HG03565 (cell line): ENCODE data around the gene PLN.

ENCODE experiments used
- ATAC-seq: cut with Tn5 transposase; IDR thresholded peaks from one replicate; pipeline ENCODE4 v1.9.1; 2021; ENCODE audit warnings: mild to moderate bottlenecking, moderate library complexity; ENCODE audit not compliant: unreplicated experiment

Gene PLN

DNA sequence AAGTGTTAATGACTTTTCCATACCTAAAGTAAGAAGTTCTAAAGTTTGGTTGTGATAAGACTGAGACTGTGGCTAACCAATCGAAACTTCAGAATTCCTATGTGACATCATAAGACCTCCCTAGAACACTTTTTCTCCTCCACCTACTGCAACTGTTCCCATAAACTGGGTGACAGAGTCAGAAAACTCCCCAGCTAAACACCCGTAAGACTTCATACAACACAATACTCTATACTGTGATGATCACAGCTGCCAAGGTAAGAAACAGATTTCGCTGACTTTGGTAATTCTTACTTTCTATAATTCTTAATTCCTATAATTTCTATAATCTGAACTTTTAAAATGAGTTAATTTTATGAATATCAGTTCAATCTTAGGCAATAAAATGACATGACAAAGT, at the start of gene PLN:
PLN (plus strand) TSS at position 161 of the 400 bp plus-strand sequence. CDS start 10,626 bp downstream, outside the sequence.
- no peak for ATAC-seq

DNA sequence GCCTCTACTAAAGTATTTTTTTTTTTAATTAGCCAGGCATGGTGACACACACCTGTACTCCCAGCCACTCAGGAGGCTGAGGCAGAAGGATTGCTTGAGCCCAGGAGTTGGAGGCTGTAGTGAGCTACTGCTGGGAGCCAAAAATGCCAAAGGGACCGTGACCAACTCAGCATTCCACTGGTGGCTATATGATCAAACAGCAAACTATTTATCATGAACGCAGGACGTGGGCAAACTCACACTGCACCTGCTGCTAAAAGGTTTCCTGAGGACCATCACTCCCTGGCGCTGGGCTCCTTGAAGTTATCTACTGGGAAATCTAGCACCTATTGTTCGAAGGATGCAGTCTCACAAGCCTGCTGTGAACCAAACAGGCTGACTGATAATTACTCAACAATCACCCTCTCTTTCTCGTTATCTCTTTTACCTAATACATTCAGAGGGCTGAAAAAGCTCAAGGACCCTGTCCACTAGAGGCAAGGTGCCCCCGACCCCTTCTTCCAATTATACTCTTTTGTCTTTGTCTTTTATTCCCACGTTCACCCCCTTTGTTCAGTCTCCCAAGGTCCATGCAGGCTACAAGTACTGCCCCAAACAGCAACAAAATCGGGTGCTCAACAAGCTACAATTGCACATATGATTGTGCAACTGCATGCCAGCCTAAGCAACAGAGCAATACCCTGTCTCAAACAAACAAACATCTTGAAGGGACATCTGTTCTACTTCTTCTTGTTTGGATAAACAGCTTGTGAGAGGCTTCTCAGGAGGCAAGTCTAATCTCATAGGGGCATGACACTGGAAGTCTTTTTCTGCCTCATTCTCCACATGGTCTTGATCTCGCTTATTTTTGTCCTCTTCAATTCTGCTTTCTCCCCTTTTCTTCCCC, 47.7 kb upstream of the PLN start:
- ATAC-seq: no peak

DNA sequence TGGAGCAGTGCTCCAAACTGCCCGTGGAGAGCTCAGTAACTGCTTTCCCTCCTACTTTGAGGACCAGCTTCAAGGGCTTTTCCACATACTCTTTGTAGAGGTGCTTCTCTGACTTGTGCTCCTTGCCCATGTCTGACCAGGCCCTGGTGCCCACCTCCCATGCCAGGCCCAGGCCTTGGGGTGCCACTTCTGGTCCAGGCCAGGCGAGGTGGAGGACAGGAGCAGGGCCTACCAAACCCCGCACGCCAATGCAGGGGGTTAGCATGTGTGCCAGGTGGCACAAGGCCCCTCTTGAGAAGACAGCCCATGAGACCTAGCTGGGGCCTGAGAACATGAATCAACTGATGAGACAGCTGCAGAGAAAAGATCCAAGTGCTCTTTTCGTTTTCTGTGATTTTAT, 47.0 kb upstream of the PLN start:
- ATAC-seq: no peak

DNA sequence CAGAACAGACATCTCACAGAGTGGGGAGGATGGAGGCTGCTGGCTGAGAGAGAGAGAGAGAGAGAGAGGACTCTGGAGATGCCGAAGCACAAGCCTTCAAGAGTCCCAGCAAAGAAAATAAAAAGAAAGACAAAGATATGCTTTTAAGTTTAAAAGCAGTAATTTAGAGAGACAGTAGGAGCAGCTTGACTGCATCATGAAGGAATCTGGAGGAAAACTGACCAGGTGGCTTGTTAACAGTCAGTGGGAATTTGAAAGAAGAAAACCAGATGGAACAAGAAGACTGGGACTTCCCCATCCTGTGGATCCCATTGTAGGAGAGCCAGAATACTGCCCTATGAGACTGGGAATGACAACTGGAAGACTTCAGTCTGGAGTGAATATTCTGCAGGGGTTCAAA, 46.3 kb upstream of the PLN start:
- ATAC-seq: no peak

DNA sequence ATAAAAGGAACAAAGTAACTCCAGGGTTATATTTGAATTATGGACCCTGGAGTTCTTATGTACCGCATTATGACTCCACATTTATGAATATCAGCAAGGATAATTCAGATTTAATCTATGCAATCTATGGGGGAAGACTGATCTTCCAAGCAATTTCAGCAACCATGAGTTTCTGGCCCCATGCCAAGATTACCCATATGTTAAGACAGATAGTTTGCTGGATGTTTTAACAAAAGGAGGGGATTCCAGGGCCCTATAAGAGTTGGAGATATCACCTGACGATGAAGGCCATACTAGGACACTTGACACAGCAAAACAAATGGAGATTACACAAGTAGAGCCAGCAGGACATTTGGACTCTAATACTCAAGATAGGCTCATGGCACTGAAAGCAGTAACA, 45.9 kb upstream of the PLN start:
- ATAC-seq: no peak

DNA sequence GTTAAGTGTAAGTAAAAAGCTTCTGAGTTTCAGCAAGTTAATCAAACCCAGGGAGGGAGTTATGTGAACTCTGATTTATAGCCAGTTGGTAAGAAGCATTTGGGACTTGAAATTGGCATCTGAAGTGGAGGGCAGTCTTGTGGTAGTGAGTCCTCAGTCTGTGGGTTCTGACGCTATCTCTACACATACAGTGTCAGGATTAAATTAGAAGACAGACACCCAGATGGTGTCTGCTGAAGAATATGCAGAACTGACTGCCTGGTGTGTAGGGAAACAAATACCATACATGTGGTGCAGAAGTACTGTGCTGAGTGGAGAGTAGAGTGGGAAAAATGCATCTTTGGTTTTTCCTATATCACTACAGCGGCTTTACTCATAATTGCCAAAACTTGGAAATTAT, 43.5 kb upstream of the PLN start:
- no peak for ATAC-seq

DNA sequence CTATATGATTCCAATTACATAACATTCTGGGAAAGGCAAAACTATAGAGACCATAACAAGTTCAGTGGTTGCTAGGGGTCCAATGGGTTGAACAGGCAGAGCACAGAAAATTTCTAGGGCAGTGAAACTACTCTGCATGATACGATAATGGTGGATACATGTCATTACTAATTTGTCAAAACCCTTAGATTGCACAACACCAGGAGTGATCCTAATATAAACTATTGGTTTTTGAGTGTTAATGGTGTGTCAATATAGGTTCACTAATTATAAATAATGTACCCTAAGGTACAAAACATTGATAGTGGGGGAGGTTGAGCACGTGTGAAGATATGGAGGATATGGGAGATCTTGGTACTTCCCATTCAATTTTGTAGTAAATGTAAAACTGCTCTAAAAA, 42.4 kb upstream of the PLN start:
- ATAC-seq: no peak

DNA sequence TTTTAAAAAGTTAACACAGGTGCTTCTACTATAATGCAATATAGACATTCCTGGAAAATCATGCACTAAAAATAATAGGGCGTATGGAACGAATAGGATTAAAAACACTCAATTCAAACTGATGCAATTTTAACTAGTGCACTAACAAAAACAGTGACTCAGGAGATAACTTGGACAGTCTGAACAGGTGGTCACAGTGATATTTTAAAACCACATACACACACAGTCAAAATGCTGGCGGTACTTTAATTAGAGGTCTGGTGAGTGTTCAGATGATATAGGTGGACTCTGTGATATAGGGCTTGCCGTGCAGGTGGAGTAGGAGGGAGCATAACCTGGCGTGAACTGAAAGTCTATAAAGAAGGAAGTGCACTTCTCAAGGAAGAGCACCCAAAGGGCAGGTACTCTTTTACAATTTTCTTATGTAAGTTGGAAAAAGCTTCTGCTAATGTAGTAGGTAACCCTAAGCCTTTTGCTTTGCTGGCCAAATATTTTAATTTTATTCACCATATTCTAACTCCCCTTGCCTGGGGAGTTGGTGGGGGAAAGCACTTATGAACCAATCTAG, 41.9 kb upstream of the PLN start:
- ATAC-seq: no peak

DNA sequence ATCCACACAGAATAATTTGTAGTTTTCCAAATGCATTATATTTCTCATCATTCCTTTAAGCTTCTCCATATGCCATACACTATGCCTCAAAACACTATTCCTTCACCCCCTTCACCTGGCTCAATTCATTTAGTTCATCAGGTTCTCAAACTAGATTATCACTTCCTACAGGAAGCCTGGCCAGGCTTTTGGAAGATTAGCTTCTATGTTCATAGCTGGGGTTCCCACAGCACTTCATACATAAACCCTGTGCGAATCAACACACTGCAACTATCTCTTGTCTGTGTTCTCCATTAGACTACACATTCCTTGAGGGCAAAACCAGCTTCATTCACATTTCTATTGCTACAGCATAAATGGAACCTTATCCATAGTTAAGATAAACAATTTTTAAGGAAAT, 40.5 kb upstream of the PLN start:
- ATAC-seq: no peak

DNA sequence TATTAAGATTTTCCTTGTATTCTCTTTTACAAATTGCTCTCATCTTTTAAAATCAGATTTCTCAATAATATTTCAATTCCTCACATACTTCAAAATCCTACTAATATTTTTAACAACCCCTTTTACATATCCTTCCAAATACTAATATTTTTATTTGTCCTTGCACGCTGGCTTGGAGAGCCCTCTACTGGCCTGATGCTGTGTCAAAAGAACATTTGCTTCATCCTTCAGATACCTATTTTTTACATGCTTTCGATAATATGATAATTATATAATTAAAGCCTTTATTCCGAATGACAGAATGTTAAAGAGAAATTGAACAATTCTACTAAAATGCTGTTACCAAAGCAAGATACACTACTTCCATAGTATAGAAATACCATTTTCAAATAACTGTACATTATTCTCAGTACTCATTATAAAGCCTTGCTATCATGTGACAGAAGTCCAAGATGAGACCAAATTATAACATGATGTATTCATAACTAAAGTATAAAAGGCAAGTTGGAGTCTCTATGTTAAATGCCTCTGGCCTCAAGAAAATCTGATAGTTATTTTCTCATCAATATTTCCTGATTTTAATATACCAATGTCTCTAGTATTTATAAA, 39.0 kb upstream of the PLN start:
- no peak for ATAC-seq

DNA sequence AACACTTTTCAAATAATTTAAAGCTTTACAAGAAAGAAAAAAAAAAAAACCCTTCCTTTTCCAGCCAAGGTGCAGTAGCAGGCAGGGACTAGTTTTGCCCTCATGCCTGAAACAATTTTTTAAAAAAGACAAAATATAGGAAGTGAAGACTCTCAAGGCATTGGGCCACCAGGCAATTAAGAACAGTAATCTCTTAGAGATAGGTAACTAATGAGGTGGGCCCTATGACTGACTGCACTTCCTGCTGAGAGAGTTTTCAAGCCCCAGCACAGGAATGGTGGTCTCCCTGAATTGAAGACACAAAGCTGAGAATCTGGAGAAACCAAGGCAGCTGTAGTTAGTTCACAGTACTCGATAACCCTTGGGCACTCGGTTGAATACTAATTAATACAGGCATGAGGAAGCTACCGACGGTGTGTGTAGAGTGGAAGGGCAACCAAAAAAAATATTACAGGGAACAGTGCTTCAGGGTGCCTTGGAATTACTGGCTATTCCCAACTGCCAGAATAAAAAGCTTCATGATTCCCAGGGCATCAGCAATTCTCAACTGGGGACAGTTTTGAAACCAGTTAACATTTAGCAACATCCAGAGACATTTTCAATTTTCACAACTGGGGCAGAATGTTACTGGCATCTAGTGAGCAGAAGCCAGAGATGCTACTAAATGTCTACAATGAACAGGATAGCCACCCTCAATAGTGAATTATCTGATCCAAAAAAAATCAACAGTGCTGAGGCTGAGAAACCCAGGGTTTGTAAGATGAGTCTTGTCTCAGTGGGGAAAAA, 36.0 kb upstream of the PLN start:
- no peak for ATAC-seq

DNA sequence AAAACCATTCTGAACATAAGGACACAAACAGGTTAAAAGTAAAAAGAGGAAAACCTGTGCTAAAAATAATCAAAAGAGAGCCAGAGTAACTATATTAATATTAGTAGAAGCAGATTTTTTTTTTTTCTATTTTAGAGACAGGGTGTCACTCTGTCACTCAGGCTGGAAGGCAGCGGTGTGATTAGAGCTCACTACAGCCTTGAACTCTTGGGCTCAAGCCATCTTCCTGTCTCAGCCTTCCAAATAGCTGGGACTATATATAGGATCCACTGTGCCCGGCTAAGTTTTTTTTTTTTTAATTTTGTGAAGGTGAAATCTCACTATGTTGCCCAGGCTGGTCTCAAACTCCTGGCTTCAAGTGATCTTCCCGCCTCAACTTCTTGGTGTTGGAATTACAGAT, 33.4 kb upstream of the PLN start:
- ATAC-seq: no peak

DNA sequence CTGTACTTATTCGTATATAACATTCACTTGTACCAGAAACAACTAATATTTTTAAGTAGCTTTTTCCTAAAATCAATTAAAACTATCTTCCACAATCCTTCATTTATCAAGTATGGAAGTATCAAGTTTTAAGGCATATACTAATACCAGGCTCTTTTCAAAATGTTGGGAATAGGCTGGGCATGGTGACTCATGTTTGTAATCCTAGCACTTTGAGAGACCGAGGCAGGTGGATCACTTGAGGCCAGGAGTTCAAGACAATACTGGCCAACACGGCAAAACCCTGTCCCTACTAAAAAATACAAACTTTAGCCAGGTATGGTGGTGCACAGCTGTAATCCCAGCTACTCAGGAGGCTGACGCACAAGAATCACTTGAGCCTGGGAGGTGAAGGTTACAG, 25.7 kb upstream of the PLN start:
- no peak for ATAC-seq

DNA sequence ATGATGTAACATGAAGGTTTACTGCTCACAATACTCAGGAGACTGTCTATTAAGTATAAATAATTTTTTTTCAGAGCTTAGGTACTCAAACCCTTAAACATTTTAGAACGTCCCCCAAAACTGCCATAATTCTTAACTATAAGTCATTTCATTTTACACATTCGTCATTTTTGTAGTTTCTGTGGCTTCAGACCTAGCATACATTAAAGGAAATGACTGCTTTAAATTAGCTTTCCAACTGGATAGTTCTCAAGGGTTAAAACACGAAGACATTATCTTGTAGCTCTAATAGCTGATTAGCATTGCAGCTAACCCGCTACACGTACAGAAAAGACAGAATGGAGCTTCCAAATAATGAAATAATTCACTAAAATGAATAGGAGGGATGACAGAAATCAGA, 24.9 kb upstream of the PLN start:
- peak; percentile 73 for ATAC-seq

DNA sequence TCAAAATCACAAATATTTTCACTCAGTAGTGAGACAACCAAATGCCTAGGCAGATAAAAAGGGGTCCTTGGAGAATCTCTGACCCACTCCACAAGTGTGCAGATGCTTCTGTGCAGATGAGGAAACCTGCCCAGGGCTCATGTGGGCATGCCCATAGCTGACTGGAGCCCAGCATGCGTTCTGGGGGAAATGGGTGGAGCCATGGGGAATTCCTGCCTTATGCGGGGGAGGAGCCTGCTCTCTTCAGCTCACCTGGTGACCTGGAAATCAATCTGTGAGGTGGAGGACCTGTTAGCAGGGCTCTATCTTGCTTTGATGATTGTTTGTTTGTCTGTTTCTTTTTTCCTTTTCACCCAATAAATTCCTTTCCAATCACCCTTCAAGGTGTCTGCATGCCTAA, 23.4 kb upstream of the PLN start:
- ATAC-seq: no peak

DNA sequence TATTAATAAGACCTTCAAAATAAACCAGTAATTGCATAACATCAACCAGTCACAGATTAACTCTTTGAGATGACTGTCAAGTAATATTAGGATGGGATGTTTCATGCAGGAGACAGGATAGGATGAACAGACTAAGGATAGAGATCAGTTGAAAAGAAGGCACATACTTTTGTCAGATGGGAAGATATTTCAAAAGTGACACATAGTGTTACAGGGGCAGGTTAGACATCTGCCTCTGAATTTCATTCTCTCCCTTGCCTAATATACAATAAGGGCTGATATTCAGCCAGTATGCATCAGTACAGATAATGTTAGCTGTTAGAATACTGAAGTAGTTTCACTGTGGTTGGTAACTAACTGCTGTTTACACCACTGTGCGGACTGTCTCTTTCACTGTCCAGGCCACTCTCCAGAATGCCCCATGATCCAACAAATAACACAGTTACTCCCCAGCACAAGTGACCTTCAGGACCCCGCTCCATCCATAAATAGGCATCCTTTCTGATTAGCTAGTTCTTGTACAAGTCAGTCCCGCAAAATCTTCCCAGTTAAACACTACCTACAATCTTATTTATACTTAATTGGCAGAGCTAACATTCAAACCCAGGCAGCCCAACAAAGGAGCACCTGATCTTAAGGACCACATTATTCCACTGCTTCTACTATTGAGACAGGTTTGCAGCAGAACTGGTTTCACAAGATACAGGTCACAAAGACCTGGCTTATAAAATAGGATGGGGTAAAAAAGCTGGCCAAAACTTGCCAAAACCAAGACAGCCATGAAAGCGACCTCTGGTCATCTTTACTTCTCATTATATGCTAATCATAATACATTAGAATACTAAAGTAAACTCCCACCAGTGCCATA, 21.9 kb upstream of the PLN start:
- ATAC-seq: no peak

DNA sequence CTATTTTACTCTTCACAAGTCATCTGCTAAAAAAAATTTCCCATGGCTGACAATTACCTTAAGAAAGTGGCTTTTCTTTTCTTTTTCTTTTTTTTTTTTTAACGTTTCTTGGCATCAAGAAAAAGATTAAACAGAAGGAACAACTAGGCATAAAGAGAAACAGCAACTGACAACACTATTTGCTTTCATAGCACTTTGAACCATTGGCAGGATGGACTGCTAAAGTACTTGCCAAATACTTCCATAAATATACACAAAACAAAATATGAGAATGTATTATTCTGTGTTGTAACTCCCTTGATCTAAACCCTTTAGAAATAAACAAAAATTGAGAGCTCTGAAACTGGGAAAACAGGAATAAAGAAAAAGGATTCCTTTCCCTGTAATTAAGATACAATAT, 20.0 kb upstream of the PLN start:
- ATAC-seq: no peak

DNA sequence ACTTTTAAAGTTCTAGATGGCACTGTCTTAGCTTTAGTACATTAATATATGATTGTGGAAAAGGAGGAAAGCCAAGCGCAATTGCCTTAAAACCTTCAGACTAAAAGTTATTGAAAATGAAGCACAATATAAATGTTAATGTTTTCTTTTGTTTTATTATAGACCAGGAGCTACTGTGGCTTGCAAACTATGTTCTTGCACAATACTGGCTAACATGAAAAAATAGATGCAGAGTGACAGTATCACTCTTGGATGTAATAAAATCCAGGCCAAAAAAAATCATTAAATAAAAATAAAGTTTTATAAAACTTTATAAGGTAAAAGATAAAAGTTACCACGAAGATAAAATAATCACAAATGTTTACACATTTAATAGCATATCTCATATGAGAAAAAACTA, 18.3 kb upstream of the PLN start:
- ATAC-seq: no peak

DNA sequence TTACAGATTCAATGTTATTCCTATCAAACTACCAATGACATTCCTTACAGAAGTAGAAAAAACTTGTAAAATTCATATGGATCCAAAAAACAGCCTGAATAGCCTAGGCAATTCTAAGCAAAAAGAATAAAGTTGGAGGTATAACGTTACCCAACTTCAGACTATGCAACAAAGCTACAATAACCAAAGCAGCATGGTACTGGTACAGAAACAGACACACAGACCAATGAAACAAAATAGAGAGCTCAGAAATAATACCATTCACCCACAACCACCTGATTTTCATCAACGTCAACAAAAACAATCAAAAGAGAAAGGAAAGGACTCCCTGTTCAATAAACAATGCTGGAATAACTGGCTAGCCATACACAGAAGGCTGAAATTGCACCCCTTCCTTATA, 17.2 kb upstream of the PLN start:
- no peak for ATAC-seq

DNA sequence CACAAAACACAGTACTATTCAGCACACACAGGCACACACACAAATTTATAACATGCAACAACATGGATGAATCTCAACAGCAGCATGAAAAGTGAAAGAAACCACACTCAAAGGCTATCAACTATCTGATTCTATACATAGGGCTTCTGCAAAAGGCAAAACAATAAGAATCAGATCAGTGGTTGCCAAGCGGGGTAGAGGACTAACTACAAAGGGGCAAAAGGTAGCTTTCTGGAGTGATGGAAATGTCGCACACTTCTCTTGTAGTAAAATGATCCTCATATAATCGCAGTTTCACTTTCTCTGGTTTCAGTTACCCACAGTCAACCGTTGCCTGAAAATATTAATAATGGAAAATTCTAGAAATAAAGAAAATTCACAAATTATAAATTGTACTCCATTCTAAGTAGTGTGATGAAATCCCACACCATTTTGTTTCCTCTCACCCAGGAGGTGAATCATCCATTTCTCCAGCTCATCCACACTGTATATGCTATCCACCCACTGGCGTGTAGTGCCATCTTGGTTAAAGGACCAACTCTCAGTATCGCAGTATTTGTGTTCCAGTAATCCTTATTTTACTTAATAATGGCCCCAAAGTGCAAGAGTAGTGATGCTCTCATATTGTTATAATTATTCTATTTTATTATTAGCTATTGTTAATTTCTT, 12.8 kb upstream of the PLN start:
- no peak for ATAC-seq
